ENCODE results near the gene DCAF5.

DNA sequence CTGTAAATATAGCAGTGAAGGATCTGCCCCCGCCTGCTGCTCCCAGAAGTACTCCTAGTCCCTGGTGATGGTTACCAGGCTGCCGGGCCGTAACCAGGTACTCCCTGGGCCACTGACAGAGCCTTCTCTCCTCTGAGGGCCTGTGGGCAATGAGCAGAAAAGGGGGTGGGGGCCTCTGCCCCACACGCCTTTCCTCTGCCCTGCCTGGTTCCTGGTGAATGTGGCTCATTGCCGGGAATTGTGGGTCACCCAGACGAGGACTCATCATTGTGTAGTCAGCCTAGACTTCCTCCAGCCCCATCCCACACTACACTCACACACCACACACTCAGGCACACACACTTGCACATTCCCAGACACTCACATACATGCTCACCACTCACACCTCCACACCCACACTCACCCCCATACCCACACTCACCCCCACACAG, 138.1 kb downstream of the DCAF5 start:
- TF ChIP-seq CTCF (IDR thresholded peaks at IDR 0.05) (no peak; the same call in 1 of the 2 replicates), ZFX (IDR thresholded peaks at IDR 0.05; ENCODE audit: borderline replicate concordance) (no peak)
